HEK293 (cell line): ENCODE results near the gene SFN.

Experiments
- CTCF ChIA-PET: fragments of 350-600 bp; formaldehyde crosslinking; extraction: SDS; loops from one replicate; lab custom pipeline; 2021; ENCODE audit warnings: antibody characterized with exemption; lab: Yijun Ruan, JAX
- POLR2A ChIA-PET: fragments of 300-600 bp; formaldehyde crosslinking; extraction: SDS; loops from one replicate; lab custom pipeline; 2020; ENCODE audit warnings: antibody characterized with exemption, inconsistent platforms; lab: Yijun Ruan, JAX
- H3K27ac ChIP-seq: fragments of 200-500 bp; sonication (Bioruptor generic); 2 replicates; pipeline ENCODE4 v1.5.1; 2014; ENCODE audit warnings: low read depth, low read length, control low read depth, inconsistent platforms; ENCODE audit errors: extremely low read depth
- H3K36me3 ChIP-seq, 2 experiments: fragments of 200-500 bp in 1 of 2; sonication (Bioruptor generic) in 1 of 2; 1 replicate in 1 of 2; 2 replicates in 1 of 2; pipeline ENCODE4 v1.5.1; 2014 to 2017; ENCODE audit warnings: inconsistent platforms in 2 of 2, low read length in 2 of 2; ENCODE audit not compliant: control insufficient read depth in 2 of 2, insufficient read depth in 1 of 2
- H3K4me1 ChIP-seq: fragments of 200-500 bp; sonication (Bioruptor generic); 2 replicates; pipeline ENCODE4 v1.5.1; 2014; ENCODE audit warnings: mild to moderate bottlenecking, low read length, inconsistent platforms; ENCODE audit not compliant: control insufficient read depth, insufficient read depth
- H3K4me3 ChIP-seq: 2 replicates; pipeline ENCODE4 v1.5.1; 2011; ENCODE audit warnings: low read depth, mild to moderate bottlenecking, control low read depth, low read length, moderate library complexity
- H3K9me3 ChIP-seq: fragments of 200-500 bp; sonication (Bioruptor generic); 2 replicates; pipeline ENCODE4 v1.5.1; 2014; ENCODE audit warnings: low read depth, low read length, inconsistent platforms; ENCODE audit not compliant: control insufficient read depth, insufficient read depth
- HOXC10 ChIP-seq: sonication (generic); formaldehyde crosslinking; IDR thresholded peaks from 2 replicates; pipeline ENCODE4 v1.8.1; 2023; ENCODE audit warnings: mild to moderate bottlenecking, missing genetic modification reagents
- HOXD13 ChIP-seq: sonication (generic); formaldehyde crosslinking; IDR thresholded peaks from 2 replicates; pipeline ENCODE4 v1.8.0; 2022; ENCODE audit warnings: missing genetic modification reagents, borderline replicate concordance
- SP3 ChIP-seq: fragments of 450-650 bp; formaldehyde crosslinking; IDR thresholded peaks from 2 replicates; pipeline ENCODE4 v1.5.1; 2016; ENCODE audit warnings: missing biosample characterization, missing genetic modification characterization
- YY2 ChIP-seq: fragments of 450-650 bp; formaldehyde crosslinking; IDR thresholded peaks from 2 replicates; pipeline ENCODE4 v1.5.1; 2016; ENCODE audit warnings: missing biosample characterization, missing genetic modification characterization
- ZFP3 ChIP-seq: fragments of 450-650 bp; formaldehyde crosslinking; IDR thresholded peaks from 2 replicates; pipeline ENCODE4 v1.5.1; 2016; ENCODE audit warnings: low read depth, missing biosample characterization, missing genetic modification characterization
- ZNF140 ChIP-seq: fragments of 450-650 bp; formaldehyde crosslinking; IDR thresholded peaks from 2 replicates; pipeline ENCODE4 v1.5.1; 2016; ENCODE audit warnings: missing biosample characterization, missing genetic modification characterization
- ZNF155 ChIP-seq: fragments of 450-650 bp; formaldehyde crosslinking; IDR thresholded peaks from 2 replicates; pipeline ENCODE4 v1.5.1; 2016; ENCODE audit warnings: missing biosample characterization, missing genetic modification characterization
- ZNF223 ChIP-seq: fragments of 450-650 bp; formaldehyde crosslinking; IDR thresholded peaks from 2 replicates; pipeline ENCODE4 v1.5.1; 2016; ENCODE audit warnings: missing biosample characterization, missing genetic modification characterization
- ZNF23 ChIP-seq: fragments of 450-650 bp; formaldehyde crosslinking; IDR thresholded peaks from 2 replicates; pipeline ENCODE4 v1.5.1; 2016; ENCODE audit warnings: missing biosample characterization, missing genetic modification characterization, borderline replicate concordance
- ZNF248 ChIP-seq: fragments of 450-650 bp; formaldehyde crosslinking; IDR thresholded peaks from 2 replicates; pipeline ENCODE4 v1.5.1; 2017; ENCODE audit warnings: missing biosample characterization, missing genetic modification characterization
- ZNF37A ChIP-seq: fragments of 450-650 bp; IDR thresholded peaks from 2 replicates; pipeline ENCODE4 v1.5.1; 2018; ENCODE audit warnings: missing biosample characterization, missing genetic modification characterization
- ZNF514 ChIP-seq: fragments of 450-650 bp; formaldehyde crosslinking; IDR thresholded peaks from 2 replicates; pipeline ENCODE4 v1.5.1; 2016; ENCODE audit warnings: missing biosample characterization, missing genetic modification characterization
- ZNF521 ChIP-seq: fragments of 450-650 bp; formaldehyde crosslinking; IDR thresholded peaks from 2 replicates; pipeline ENCODE4 v1.5.1; 2017; ENCODE audit warnings: missing biosample characterization, mild to moderate bottlenecking, missing genetic modification characterization
- ZNF560 ChIP-seq: fragments of 450-650 bp; formaldehyde crosslinking; IDR thresholded peaks from 2 replicates; pipeline ENCODE4 v1.5.1; 2017; ENCODE audit warnings: missing biosample characterization, missing genetic modification characterization, borderline replicate concordance
- ZNF660 ChIP-seq: fragments of 450-650 bp; IDR thresholded peaks from 2 replicates; pipeline ENCODE4 v1.5.1; 2018; ENCODE audit warnings: missing biosample characterization, mild to moderate bottlenecking, missing genetic modification characterization
- ZXDB ChIP-seq: fragments of 450-650 bp; formaldehyde crosslinking; IDR thresholded peaks from 2 replicates; pipeline ENCODE4 v1.5.1; 2016; ENCODE audit warnings: missing biosample characterization, missing genetic modification characterization
- TF ChIP-seq, protein P1 (sequence below): fragments of 450-650 bp; formaldehyde crosslinking; IDR thresholded peaks from 2 replicates; pipeline ENCODE4 v1.5.1; 2016; ENCODE audit warnings: missing biosample characterization, missing genetic modification characterization
- TF ChIP-seq, protein P2 (sequence below): fragments of 450-650 bp; formaldehyde crosslinking; IDR thresholded peaks from 2 replicates; pipeline ENCODE4 v1.5.1; 2016; ENCODE audit warnings: missing biosample characterization, missing genetic modification characterization
- TF ChIP-seq, protein P3 (sequence below): fragments of 450-650 bp; formaldehyde crosslinking; IDR thresholded peaks from 2 replicates; pipeline ENCODE4 v1.5.1; 2016; ENCODE audit warnings: missing biosample characterization, missing genetic modification characterization

Gene SFN

DNA sequence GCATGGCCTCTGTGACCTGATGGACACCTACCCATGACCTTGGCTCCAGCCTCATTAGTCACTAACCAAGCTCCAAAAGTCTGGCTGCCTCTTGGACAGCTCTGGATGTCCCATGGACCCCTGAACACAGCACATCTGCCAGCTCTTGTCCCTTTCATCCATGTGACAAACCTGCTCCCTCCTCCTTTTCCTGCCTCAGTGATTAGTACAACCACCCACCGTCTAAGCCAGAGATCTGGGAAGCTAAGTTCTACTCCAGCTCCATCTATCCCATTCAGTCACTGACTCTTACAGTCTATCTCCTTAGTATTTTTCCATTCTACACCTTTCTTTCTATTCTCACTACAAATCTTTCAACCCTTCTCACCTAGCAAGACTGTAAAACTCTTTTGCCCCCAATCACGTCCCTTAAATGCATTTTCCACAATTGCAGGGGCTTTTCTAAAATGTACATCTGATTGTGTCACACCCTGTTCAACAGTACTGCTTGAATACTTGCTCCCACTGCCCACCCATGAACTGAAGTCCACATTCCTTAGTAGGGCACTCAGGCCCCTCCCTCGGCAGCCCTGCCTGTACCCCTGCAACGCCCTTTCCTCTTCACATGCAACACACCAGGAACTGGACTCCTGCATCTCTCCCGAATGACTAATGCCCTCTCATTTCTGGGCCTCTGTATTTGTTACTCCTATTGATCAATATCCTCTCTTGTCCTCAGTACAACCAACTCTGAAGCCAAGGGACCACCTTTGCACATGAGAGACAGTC lies 19.9 kb downstream of the SFN start (continued):
- TF ChIP-seq, protein P1, sequence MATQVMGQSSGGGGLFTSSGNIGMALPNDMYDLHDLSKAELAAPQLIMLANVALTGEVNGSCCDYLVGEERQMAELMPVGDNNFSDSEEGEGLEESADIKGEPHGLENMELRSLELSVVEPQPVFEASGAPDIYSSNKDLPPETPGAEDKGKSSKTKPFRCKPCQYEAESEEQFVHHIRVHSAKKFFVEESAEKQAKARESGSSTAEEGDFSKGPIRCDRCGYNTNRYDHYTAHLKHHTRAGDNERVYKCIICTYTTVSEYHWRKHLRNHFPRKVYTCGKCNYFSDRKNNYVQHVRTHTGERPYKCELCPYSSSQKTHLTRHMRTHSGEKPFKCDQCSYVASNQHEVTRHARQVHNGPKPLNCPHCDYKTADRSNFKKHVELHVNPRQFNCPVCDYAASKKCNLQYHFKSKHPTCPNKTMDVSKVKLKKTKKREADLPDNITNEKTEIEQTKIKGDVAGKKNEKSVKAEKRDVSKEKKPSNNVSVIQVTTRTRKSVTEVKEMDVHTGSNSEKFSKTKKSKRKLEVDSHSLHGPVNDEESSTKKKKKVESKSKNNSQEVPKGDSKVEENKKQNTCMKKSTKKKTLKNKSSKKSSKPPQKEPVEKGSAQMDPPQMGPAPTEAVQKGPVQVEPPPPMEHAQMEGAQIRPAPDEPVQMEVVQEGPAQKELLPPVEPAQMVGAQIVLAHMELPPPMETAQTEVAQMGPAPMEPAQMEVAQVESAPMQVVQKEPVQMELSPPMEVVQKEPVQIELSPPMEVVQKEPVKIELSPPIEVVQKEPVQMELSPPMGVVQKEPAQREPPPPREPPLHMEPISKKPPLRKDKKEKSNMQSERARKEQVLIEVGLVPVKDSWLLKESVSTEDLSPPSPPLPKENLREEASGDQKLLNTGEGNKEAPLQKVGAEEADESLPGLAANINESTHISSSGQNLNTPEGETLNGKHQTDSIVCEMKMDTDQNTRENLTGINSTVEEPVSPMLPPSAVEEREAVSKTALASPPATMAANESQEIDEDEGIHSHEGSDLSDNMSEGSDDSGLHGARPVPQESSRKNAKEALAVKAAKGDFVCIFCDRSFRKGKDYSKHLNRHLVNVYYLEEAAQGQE, result no peak
- TF ChIP-seq, protein P2, sequence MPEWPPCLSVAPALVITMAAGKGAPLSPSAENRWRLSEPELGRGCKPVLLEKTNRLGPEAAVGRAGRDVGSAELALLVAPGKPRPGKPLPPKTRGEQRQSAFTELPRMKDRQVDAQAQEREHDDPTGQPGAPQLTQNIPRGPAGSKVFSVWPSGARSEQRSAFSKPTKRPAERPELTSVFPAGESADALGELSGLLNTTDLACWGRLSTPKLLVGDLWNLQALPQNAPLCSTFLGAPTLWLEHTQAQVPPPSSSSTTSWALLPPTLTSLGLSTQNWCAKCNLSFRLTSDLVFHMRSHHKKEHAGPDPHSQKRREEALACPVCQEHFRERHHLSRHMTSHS (tag by site-specific recombination), result no peak

DNA sequence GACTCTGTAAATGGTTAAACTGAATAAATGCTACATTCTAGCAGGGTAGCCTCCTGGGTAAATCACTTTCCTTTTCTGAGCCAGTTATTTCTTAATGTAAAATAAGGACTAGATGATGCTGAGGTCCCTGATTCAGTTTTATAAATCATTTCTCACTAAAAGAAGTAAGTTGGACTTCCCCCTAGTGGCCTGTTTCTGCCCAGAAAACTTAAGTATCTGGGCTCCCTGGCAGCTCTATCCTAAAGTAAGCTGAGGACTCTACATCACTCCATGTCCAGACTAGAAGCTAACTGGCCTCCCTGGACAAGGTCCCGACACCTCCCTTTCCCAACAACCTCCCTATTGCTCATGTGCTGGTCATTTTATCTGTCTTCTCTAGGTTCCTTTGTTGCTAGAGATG lies 24.2 kb downstream of the SFN start:
- Histone ChIP-seq H3K9me3 (no peaks in the 10 kb centered on the region), H3K27ac (no peak overlapping the region), H3K36me3 (peaks cover 37 to 83% of the 10 kb centered on the region in 2 experiments), H3K4me1 (no peaks in the 10 kb centered on the region)
- ChIA-PET POLR2A (interaction anchor here (0.7 to 1.3 kb wide), 3 partner anchors 13 to 28 kb away, joined by 3 to 9 read pairs (median 3); partner anchors contain the start of gene GPATCH3), CTCF (interaction anchor here (0.6 to 2.5 kb wide), 15 partner anchors 9 to 982 kb away, joined by 3 to 12 read pairs (median 5); partner anchors contain the start of gene GPATCH3)
- no peak for TF ChIP-seq ZNF560 (tag by site-specific recombination)
- no peak for TF ChIP-seq HOXC10 (CRISPR knock-in tag)
- TF ChIP-seq ZNF248 (tag by site-specific recombination), result no peak
- no peak for TF ChIP-seq HOXD13 (CRISPR knock-in tag)
- no peak for TF ChIP-seq ZNF223 (tag by site-specific recombination)
- no peak for TF ChIP-seq ZNF514
- no peak for TF ChIP-seq ZNF521 (tag by site-specific recombination)
- TF ChIP-seq, protein P3, sequence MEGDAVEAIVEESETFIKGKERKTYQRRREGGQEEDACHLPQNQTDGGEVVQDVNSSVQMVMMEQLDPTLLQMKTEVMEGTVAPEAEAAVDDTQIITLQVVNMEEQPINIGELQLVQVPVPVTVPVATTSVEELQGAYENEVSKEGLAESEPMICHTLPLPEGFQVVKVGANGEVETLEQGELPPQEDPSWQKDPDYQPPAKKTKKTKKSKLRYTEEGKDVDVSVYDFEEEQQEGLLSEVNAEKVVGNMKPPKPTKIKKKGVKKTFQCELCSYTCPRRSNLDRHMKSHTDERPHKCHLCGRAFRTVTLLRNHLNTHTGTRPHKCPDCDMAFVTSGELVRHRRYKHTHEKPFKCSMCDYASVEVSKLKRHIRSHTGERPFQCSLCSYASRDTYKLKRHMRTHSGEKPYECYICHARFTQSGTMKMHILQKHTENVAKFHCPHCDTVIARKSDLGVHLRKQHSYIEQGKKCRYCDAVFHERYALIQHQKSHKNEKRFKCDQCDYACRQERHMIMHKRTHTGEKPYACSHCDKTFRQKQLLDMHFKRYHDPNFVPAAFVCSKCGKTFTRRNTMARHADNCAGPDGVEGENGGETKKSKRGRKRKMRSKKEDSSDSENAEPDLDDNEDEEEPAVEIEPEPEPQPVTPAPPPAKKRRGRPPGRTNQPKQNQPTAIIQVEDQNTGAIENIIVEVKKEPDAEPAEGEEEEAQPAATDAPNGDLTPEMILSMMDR (tag by site-specific recombination), result no peak; the same call in 1 of the 2 replicates
- no peak for TF ChIP-seq ZFP3
- no peak for TF ChIP-seq ZNF155
- TF ChIP-seq ZNF37A (tag by site-specific recombination), result no peak
- TF ChIP-seq ZNF660, result no peak
- TF ChIP-seq ZNF23, result no peak
- no peak for TF ChIP-seq ZXDB
- no peak for TF ChIP-seq YY2 (tag by site-specific recombination)
- TF ChIP-seq ZNF140 (tag by site-specific recombination), result no peak
- TF ChIP-seq SP3 (tag by site-specific recombination), result no peak
- TF ChIP-seq, all 188 proteins: peak for 0
- H3K4me3 ChIP-seq, result no peak overlapping the region
